Measurements from ENCODE around the gene SOCS3. TPM values are rescaled to one million over a fixed set of nuclear protein-coding genes. Genes with fewer than 3 reads are reported as not detected.
A peak's percentile ranks its signal among the peaks of the same experiment; 100 is the strongest.

SOCS3 gene
- total RNA-seq, 1 donor from 2014 or later, result 13.6 TPM

- no peaks in the 10 kb centered on the region for H3K27me3 Mint-ChIP-seq (ENCODE audit: low read depth)
- no peak for DNase-seq (ENCODE audit: low spot score)
- H3K27ac Mint-ChIP-seq (ENCODE audit: unreplicated experiment), result no peak overlapping the region
Measured at GRCh38 chr17:78317794-78318400, 42.0 kb downstream of the SOCS3 start.

DNA sequence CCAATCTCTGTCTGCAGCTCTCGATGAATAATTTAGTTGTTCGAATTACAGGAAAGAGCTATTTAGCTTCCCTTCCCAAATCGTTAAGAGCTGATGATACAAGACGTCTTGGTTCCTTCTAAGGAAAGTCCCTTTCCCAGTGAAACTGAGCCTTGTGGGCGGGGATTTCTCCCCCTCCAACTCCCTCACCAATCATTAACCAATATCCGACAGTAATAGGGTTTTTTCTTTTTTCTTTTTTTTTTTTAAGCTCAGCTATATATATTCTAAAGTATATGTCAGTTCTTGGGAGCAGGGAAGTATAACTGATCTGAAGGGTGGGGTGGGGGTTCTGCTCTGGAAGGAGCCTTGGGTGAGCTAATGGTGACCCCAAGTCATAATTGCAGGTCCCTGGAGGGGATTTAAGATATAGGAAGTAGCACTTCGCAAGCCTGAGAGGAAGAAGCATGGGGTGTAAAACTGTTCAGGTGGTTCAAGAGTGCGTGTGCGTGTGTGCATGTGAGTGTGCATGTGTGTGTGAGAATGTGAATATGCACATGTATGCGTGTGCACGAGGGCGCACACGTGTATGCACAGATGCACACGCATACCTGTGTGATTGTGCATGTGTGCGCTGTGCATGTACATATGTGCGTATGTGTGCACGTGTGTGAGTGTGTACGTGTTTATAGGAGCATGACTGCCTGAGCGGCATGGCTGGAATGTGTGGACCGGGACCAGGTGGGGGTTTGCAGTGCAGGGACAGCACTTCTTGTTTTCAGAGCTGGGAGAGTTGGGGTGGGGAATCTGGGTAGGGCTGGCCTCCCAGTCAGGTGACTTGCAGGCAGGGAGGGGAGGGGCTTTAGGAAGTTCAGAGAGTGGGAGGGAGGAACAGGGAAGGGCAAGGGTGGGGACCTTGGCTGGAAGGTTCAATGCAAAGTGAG, 42.7 kb downstream of the SOCS3 start:
- H3K36me3 Mint-ChIP-seq (ENCODE audit: low read depth), result no peaks in the 10 kb centered on the region
- peak overlapping the region; percentile 94 for H3K27ac Mint-ChIP-seq (ENCODE audit: unreplicated experiment)
- no peak for DNase-seq (ENCODE audit: low spot score)

More at GRCh38 chr17:78317794-78318400, 42.0 kb downstream of the SOCS3 start:
- Mint-ChIP-seq H3K9me3 (ENCODE audit: low read depth) (no peaks in the 10 kb centered on the region), H3K4me3 (ENCODE audit: unreplicated experiment) (no peak overlapping the region), H3K4me1 (ENCODE audit: low read depth) (peaks cover 45% of the 10 kb centered on the region), H3K36me3 (ENCODE audit: low read depth) (no peaks in the 10 kb centered on the region)
- no peak for TF ChIP-seq CTCF (IDR thresholded peaks at IDR 0.05)

GRCh38 chr17:78316115-78316866, 43.6 kb downstream of the SOCS3 start:
- H3K4me1 Mint-ChIP-seq (ENCODE audit: low read depth), result peaks cover 40% of the 10 kb centered on the region
- H3K36me3 Mint-ChIP-seq (ENCODE audit: low read depth), result no peaks in the 10 kb centered on the region
- H3K4me3 Mint-ChIP-seq (ENCODE audit: unreplicated experiment), result peak overlapping the region; percentile 61
- no peaks in the 10 kb centered on the region for H3K27me3 Mint-ChIP-seq (ENCODE audit: low read depth)
- TF ChIP-seq CTCF (IDR thresholded peaks at IDR 0.05), result no peak
- H3K27ac Mint-ChIP-seq (ENCODE audit: unreplicated experiment), result peak overlapping the region; percentile 94
- H3K9me3 Mint-ChIP-seq (ENCODE audit: low read depth), result no peaks in the 10 kb centered on the region
- no peak for DNase-seq (ENCODE audit: low spot score)

More for the DNA sequence above, 42.7 kb downstream of the SOCS3 start:
- no peaks in the 10 kb centered on the region for H3K27me3 Mint-ChIP-seq (ENCODE audit: low read depth)
- H3K4me1 Mint-ChIP-seq (ENCODE audit: low read depth), result peaks cover 40% of the 10 kb centered on the region
- TF ChIP-seq CTCF (IDR thresholded peaks at IDR 0.05), result no peak
- H3K9me3 Mint-ChIP-seq (ENCODE audit: low read depth), result no peaks in the 10 kb centered on the region
- H3K4me3 Mint-ChIP-seq (ENCODE audit: unreplicated experiment), result peak overlapping the region; percentile 6

DNA sequence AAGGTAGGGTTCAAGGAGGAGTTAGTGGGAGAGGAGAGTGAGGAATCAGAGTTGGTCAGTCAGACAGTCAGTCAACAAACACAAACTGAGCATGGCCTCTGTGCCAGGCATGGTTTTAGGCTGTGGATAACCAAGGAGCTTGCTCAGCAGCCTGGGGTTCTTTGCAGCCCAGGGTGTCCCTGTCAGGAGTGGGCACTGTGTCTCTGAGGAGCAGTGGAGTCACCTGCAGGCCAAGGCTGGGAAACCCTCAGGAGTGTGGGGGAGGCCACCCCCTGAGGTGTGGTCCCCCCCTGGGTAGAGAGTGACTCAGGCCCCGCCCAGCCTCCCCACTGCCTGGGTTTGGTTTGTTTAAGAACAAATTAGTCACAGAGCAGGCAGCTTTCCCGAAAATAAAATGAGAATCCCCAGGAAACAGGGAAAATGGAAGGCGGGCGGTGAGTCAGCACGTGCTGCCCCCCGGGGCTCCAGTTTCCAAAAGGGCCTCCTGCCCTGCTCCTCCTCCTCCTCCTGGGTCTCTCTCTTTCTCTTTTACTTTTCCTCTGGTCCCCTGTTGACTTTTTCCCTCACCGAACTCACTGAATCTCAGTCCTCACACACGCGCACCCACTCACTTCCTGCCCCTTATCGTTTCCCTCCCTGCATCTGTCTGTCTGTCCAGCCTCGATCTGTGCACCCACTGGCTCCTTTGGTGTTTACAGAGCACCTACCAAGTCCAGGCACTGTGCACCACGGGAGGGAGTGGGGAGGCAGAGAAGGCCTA, 44.3 kb downstream of the SOCS3 start:
- DNase-seq (ENCODE audit: low spot score), result no peak
- Mint-ChIP-seq H3K27me3 (ENCODE audit: low read depth) (no peaks in the 10 kb centered on the region), H3K36me3 (ENCODE audit: low read depth) (no peaks in the 10 kb centered on the region), H3K27ac (ENCODE audit: unreplicated experiment) (peak overlapping the region; percentile 94), H3K9me3 (ENCODE audit: low read depth) (no peaks in the 10 kb centered on the region), H3K4me1 (ENCODE audit: low read depth) (peaks cover 40% of the 10 kb centered on the region), H3K4me3 (ENCODE audit: unreplicated experiment) (peak overlapping the region; percentile 61)
- peak; percentile 41 for TF ChIP-seq CTCF (IDR thresholded peaks at IDR 0.05)

Measured in chondrocyte (in vitro differentiated cells).